Right lung (tissue), 10 donors: Measurements from ENCODE around the gene DCTN2. TPM values are rescaled to one million over a fixed set of nuclear protein-coding genes. Genes with fewer than 3 reads are reported as not detected.
A peak's percentile ranks its signal among the peaks of the same experiment; 100 is the strongest.
"Not testable (repeated sequence)": the region's sequence is repeated elsewhere in the genome, so short reads cannot be mapped to it uniquely, and the experiment has no call there.

Source experiments
- DNase-seq, 2 donors: peaks; one replicate each; pipeline ENCODE4 v3.0.0-alpha.2; 2013
- long read RNA-seq, 8 donors: transcript quantifications; one replicate each; lab custom pipeline, GENCODE V29; 2026
- polyA plus RNA-seq, 5 donors: library from polyadenylated mRNA; unstranded; fragments of 120-200 nt; gene quantifications; one replicate each; pipeline versions ENCODE4 v1.2.1 to v1.2.3, GENCODE V29; 2013; ENCODE audit warnings: inconsistent platforms in 1 of 5, low replicate concordance in 1 of 5; ENCODE audit not compliant: insufficient read length in 5 of 5, insufficient read depth in 1 of 5

The DCTN2 gene
- polyA plus RNA-seq, result 100 to 1,000 TPM; 149 to 169 (median 154) TPM
- long read RNA-seq, donor 1, transcript DCTN2-209 (14 exons, 2,061 nt), result major isoform, 38 of 66 reads
- long read RNA-seq, donor 1, transcript DCTN2-207 (5 exons, 566 nt), result minor isoform, 21 of 66 reads
- long read RNA-seq, donor 1, partial matches to known transcripts, result 5 of 66 reads
- long read RNA-seq, donor 1, other reads (novel, unspliced or antisense), result 0 of 66 reads
- long read RNA-seq, donor 2, transcript DCTN2-209 (14 exons, 2,061 nt), result major isoform, 29 of 32 reads
- long read RNA-seq, donor 2, partial matches to known transcripts, result 0 of 32 reads
- long read RNA-seq, donor 2, other reads (novel, unspliced or antisense), result 0 of 32 reads
- long read RNA-seq, donor 3, transcript DCTN2-209 (14 exons, 2,061 nt), result major isoform, 23 of 105 reads
- long read RNA-seq, donor 3, partial matches to known transcripts, result 71 of 105 reads
- long read RNA-seq, donor 3, other reads (novel, unspliced or antisense), result 6 of 105 reads
- long read RNA-seq, donor 4, transcript DCTN2-207 (5 exons, 566 nt), result minor isoform, 10 of 30 reads
- long read RNA-seq, donor 4, transcript DCTN2-209 (14 exons, 2,061 nt), result major isoform, 20 of 30 reads
- long read RNA-seq, donor 4, partial matches to known transcripts, result 0 of 30 reads
- long read RNA-seq, donor 4, other reads (novel, unspliced or antisense), result 0 of 30 reads
- long read RNA-seq, donor 5, transcript DCTN2-207 (5 exons, 566 nt), result minor isoform, 13 of 44 reads
- long read RNA-seq, donor 5, transcript DCTN2-209 (14 exons, 2,061 nt), result major isoform, 28 of 44 reads
- long read RNA-seq, donor 5, partial matches to known transcripts, result 0 of 44 reads
- long read RNA-seq, donor 5, other reads (novel, unspliced or antisense), result 0 of 44 reads
- long read RNA-seq, donor 6, transcript DCTN2-207 (5 exons, 566 nt), result minor isoform, 5 of 107 reads
- long read RNA-seq, donor 6, transcript DCTN2-209 (14 exons, 2,061 nt), result major isoform, 34 of 107 reads
- long read RNA-seq, donor 6, partial matches to known transcripts, result 50 of 107 reads
- long read RNA-seq, donor 6, other reads (novel, unspliced or antisense), result 17 of 107 reads
- long read RNA-seq, donor 7, transcript DCTN2-209 (14 exons, 2,061 nt), result major isoform, 19 of 23 reads
- long read RNA-seq, donor 7, partial matches to known transcripts, result 0 of 23 reads
- long read RNA-seq, donor 7, other reads (novel, unspliced or antisense), result 0 of 23 reads
- long read RNA-seq, donor 8, transcript DCTN2-207 (5 exons, 566 nt), result minor isoform, 6 of 20 reads
- long read RNA-seq, donor 8, transcript DCTN2-209 (14 exons, 2,061 nt), result major isoform, 14 of 20 reads
- long read RNA-seq, donor 8, partial matches to known transcripts, result 0 of 20 reads
- long read RNA-seq, donor 8, other reads (novel, unspliced or antisense), result 0 of 20 reads

DNA sequence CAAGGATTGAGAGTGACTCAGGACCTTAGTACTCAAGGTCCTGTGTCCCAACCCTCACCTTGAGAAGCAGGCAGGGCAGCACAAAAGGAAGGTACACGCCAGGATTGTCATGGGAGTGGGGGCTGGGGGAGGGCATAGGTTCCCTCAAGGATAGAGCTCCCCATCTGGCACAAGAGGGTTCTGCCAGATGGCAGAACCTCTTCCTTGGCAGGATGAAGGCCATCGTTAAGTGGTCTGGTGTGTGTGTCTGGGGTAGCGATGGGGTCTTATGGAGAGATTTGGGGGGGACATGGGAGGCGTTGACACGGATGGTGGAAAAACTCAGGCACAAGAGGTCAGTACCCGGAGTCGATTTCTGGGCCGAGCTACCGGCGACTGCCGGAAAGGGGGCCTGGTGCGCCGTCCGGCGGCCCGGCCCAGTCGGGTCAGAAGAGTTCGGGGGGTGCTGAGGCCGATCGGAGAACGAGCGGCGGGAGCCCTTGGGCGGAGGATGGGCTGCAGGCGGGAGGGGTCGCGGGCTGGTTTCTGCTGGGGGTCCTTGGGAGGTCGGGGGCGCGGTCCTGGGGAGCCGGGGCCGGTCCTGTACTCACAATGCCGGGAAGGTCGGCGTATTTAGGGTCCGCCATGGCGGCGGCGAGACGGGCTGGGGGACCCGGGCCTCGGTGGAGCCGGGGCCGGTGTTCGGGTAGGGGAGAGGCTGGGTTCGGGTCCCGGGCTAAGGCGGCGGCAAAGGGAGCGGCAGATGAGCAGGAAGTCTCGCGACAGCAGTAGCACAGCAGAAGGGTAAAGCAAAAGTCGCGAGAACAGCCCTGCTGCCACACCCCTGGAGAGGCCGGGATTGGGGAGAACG is at the start of gene DCTN2:
Gene DCTN2 (minus strand): TSS at position 755 of the 850 bp plus-strand sequence. CDS start 129 bp downstream, at position 626.
- DNase-seq, result peak; percentile 92 to 96

DNA sequence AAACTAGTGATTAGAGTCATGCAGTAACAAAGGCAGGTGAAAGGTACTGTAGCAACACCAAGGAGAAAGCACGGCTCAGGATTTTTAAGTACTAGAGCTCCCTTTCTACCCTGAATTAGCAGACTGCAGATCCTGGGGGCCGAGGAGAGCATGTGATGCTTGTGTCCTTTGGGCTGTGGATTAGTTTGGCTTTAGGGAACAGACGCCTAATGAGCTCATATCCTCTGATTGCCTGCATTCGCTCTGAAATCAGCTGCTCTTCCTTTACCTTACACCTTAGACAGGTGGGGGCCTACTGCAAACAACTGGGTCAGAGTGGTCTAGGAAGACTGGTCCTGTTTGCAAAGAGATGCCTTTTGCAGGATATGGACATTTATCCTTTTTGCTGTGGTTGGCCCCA is 46.2 kb upstream of the DCTN2 start:
- DNase-seq, result no peak

DNA sequence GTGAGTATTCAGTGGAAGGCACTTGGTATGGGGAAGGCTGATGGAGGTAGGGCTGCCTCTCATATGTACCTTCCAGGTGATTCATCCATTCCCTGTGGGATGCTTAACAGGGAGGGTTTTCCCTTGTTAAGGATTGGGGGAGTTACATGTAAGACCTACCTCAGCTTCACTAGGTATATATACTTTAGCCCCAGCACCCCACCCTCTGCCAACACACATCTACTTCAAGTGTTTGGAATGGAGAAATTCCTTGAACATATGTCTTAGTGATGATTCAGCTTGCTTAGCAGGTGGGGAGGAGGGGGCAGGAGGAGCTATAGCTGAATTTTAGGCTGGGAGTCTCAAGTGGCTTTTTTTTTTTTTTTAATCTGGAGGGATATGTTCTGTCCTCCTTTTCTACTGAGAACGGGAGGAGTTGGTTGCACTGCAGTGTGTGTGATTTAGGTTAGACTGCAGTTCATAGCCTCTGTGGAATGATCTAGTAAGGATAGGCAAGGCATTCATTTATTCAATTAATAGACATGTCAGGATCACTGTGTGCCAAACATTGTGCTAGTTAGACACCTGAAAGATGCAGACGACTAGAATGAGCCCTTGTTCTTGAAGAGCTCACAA is 45.7 kb upstream of the DCTN2 start:
- no peak for DNase-seq

DNA sequence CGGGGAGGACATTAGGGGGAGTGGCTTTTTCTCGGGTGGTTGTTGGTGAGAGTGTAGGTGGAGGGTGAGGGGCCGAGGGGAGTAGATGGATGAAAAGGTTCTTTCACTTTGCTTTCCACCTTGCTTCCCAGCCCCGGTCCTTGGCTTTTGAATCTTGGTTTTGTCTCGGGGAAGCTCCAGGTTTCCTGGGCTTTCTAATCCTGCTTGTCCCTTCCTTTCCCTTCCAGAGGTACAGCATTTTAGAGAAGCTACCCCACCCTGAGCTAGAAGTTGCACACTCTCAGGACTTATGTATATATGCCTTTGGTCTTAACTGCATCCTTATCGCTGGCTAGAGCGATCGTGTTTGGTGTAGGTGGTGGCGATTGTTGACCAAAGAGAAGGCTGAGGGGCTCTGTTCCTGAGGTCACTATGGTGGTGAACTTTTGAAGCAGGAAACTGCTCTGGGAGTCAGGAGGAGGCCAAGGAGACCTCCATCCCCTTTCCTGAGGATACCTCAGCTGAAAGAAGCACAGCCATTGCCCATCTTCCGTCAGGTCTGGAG is 44.9 kb upstream of the DCTN2 start:
- DNase-seq, result no peak

DNA sequence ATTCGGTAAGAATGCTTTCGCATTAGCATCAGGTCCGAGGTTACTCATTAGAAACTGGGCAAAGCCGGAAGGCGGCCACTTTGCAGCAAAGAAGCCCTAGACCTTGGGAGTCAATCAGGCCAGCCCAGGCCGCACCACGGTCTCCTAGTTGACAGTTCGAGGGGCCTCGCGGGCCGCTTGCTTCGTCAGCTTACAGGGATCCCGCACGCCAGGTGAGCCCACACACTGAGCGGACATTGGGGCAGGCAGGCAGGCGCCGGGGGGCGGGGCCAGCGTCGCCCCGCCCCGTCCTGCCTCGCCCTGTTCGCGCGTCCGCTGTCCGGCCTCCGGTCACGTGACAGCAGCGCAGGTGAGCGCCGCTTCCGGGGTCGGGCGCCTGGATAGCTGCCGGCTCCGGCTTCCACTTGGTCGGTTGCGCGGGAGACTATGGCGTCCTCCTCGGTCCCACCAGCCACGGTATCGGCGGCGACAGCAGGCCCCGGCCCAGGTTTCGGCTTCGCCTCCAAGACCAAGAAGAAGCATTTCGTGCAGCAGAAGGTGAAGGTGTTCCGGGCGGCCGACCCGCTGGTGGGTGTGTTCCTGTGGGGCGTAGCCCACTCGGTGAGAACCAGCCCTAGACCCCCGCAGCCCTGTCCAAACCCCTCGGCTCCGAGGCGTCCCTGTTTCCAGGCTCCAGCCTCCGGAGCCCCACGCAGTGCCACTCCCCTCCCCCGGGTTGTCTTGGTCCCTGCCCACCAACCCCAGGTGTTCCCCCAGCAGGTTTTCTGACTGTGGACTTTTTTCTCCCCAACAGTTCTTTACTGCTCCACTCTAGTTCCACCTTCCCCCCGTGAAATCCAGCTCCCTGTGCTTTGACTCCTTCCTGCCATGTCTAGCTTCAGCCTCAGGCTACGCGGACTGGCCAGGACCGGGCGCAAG is 44.1 kb upstream of the DCTN2 start, which contains the start of gene PIP4K2C:
Gene PIP4K2C (plus strand): TSS at position 329 of the 918 bp plus-strand sequence. CDS start 98 bp downstream, at position 427.
- DNase-seq, result peak; percentile 72 to 75

DNA sequence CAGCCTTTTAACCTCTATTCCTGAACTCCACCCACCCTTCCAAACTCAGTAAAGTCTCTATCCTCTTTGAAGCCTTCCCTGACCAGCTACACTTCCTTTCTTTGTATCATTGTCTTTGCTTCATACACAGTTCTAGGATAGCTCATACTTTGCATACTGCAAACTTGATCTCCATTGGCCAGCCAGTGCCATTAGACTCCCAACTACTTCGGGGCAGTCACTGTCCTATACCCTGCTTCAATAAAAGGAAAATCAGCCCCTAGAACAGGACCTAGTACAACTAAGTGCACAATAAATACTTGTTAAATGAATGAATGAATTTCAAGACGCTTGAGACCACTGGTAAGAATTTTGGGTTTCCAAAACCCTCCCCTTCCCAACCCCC is 43.5 kb upstream of the DCTN2 start:
- DNase-seq, result no peak

DNA sequence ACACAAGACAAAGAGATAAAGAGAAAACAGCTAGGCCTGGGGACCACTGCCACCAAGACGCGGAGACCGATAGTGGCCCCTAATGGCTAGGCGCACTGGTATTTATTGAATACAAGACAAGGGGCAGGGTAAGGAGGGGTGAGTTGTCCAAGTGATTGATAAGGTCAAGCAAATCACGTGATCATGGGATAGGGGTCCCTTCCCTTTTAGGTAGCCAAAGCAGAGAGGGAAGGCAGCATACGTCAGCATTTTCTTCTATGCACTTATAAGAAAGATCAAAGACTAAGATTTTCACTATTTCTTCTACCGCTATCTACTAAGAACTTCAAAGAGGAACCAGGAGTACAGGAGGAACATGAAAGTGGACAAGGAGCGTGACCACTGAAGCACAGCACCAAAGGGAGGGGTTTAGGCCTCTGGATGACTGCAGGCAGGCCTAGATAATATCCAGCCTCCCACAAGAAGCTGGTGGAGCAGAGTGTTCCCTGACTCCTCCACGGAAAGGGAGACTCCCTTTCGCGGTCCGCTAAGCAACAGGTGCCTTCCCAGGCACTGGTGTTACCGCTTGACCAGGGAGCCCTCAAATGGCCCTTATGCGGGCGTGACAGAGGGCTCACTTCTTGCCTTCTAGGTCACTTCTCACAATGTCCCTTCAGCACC is 42.1 kb upstream of the DCTN2 start:
- DNase-seq, result not testable (repeated sequence)

DNA sequence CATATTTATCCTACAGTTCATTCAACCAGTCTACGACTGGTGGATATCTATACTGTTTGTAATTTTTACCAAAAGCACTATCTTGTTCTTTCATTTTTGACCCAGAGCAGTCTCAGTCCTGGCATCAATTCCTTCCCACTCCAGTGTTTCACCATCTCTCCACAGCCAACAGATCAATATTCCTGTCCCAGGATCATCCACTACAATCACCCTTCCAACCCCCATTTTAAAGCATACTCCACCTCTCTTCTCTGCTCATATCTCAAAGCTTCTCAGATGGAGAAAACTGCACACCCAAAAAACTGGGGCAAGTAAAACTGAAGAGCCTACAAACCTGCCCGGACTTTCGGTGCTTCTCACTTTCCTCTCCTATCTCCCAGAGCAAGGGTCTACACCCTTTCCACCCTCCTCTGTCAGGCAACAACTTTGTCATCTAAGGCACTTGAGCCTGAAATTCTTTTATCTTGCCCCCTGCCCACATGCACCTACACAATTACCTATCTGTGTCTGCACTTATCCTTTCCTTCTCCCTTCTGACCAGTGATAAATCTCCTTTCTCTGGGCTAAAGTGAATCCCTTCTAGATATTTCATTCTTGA is 39.9 kb upstream of the DCTN2 start:
- no peak for DNase-seq

DNA sequence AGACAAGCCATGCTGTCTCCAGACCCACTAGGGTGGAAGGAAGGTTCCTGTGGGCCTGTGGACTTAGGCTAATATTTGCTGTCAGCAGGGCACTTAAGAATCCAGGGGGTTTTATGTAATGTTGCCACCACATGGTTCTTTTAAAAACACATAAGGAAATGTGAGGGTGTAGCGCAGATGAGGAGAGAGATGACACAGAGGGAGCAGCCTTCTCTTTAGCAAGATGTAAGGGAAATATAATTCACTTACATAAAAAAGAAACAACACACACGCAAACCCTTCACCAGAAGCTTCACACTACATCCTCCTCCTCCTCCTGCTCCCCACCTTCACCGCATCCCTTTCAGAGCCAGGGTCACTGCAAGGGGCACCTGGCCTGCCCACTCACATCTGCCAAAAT is 39.1 kb upstream of the DCTN2 start:
- DNase-seq, result no peak

DNA sequence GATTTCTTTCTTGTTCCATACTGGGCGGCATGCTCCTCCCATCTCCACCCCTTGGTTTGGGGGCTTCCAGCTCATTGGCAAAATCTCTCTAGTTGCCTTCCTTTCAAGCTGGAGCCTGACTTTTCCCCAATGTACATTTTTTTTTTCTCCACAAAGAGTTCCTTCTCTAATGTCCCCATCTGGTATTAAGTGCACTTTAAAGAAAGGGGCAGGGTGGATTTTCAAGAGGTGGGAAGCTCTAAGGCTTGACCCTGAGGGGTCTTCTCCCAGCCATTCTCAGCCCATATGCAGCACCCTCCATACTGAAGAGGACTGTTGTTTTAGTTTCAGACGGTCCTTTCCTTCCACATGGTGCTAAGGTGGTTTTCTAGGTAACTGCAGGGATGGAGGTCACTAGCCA is 38.2 kb upstream of the DCTN2 start:
- no peak for DNase-seq

DNA sequence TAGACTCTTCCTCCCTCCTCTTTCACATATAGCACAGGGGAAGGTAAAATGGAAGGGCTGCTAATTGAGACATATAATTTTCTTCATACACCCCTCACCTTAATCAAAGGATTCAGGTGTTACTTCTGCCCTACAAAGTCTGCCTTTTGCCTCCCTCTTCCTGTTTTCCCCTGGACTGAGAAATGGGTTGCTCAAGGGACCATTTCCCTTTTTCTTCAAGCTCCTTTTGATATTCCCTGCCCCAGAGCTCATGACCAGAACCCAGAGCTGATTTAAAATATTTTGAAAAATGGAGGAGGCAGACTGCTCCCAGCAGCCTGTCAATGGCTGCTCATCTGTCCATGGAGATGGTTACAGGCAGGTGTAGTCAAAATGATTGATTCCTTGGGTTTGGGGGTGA is 37.7 kb upstream of the DCTN2 start:
- no peak for DNase-seq

DNA sequence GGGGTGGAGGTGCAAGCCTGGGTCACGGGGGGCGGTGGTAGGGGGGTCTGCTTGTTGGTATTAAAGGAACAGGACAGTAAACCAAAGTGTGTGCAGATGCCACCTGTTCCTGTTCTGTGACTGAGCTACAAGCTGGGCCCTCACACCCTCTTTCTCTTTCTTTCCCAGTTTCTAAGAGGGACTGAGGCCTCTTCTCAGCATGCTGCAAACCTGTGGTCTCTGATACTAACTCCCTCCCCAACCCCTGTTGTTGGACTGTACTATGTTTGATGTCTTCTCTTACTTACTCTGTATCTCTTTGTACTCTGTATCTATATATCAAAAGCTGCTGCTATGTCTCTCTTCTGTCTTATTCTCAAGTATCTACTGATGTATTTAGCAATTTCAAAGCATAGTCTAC is 37.1 kb upstream of the DCTN2 start:
- no peak for DNase-seq

DNA sequence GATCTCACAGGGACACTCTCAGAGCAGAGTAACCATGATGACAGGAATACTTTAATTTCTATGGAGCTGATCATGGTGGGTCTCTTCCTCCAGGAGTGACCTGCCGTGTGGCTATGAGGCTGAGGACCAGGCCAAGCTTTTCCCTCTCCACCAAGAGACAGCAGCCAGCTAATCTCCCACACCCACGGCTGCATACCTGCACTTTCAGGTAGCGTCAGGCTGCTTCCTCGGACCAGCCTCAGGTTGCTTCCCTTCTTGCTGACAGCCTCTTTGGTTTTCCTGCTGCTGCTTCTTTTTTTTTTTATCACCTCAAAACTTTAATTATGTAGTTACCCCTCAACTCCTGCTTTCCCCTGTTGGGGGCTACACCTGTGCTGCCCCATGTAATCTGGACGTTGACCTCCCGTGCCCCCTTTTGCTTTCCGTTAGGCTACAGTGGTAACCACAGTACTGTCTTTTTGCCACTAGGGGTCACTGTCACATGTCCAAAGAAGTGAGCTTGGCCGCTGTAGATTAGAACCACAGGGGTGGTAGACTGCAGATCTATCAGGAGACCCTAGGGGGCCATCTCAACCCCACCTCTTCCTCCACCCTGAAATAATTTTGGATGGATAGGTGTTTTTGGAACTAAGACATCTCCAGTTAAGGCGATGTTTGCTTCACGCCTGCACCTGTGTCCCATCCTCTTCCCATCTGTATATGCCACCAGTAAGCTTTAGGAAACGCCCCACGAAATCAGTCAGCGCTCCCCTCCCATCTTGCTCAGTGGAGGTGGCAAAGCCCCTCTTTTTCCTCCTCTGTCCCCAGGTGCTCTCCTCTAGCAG is 36.2 kb upstream of the DCTN2 start:
- DNase-seq, result peak; percentile 62 to 71

DNA sequence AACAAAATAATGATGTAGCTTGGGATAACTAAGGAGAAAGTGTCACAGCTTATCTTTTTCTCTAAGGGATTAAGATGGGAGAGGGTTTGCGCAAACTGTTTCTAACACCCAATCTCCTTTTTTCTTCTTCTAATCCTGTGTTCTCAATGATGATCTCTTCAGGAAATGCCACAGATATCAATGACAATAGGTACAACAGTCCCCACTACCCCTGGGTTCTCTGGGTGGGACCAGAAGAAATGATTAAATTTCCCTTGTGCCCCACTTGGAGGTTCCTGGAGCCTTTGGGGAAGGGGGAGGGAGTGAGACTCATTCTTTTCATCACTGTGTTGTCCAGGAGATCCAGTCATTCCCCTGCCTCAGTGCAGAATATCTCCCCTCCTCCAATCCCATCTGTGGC is 35.4 kb upstream of the DCTN2 start:
- DNase-seq, result no peak

DNA sequence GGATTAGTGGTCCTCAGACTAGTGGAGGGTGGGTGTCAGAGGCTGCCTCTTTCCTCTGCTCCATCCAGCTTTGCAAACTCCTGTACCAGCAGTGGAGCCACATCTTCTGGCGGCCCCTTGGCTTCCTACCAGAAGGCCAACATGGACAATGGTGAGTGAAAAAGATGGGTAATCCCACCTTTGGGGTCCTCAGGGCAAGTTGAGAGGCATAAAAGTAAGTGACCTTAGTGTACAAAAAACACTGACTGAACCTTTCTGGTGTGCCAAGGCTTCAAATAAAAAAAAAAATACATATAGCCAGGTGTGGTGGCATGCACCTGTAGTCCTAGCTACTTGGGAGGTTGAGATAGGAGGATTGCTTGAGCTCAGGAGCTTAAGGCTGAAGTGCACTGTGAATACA is 34.8 kb upstream of the DCTN2 start:
- DNase-seq, result no peak

DNA sequence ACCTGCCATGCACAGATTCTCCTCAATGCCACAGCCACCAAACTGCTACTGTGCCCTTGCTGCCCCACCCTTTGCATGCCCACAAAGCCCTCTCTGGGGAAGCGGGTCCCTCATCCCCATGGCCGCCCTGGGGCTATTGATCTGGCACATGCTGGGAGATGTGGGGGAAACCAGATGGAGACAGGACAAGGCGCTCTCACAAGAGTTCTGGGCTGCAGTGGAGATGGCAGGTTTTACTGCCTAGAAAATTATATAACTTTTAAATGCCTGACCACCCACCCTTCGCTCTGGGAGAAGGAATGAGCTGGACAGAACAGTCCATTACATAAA is 33.4 kb upstream of the DCTN2 start:
- no peak for DNase-seq
